ENCODE results near the gene MDM4.

- TF ChIP-seq POLR2AphosphoS5 (IDR thresholded peaks at IDR 0.05; ENCODE audit: low read depth, low read length) (no peak), REST (IDR thresholded peaks at IDR 0.05; ENCODE audit: insufficient read depth in 1 of 2, low read depth in 2 of 2, low read length in 2 of 2) (no peak)
Observed at GRCh38 chr1:204565617-204566582, 49.7 kb downstream of the MDM4 start.
